Common myeloid progenitor, CD34-positive (primary cell): ENCODE results near the gene TAAR8.
A peak's percentile ranks its signal among the peaks of the same experiment; 100 is the strongest.
"Not testable (repeated sequence)": the region's sequence is repeated elsewhere in the genome, so short reads cannot be mapped to it uniquely, and the experiment has no call there.

ENCODE experiments used
- CTCF ChIA-PET: fragments of 350-600 bp; sonication (Branson Sonifier 250); formaldehyde crosslinking; loops from one replicate; lab custom pipeline; 2021; ENCODE audit warnings: antibody characterized with exemption; lab: Charles Lee
- POLR2A ChIA-PET: fragments of 350-600 bp; sonication (Branson Sonifier 250); formaldehyde crosslinking; loops from one replicate; lab custom pipeline; 2021; ENCODE audit warnings: antibody characterized with exemption; lab: Charles Lee
- DNase-seq, 3 donors: peaks; one replicate each; pipeline versions ENCODE4 v3.0.0 to v3.0.0-alpha.2; 2013
- H3K27ac ChIP-seq, 2 experiments: 1 replicate in 1 of 2; 2 replicates in 1 of 2; pipeline ENCODE4 v1.7.0; 2013; ENCODE audit warnings: inconsistent platforms in 2 of 2, low read length in 2 of 2, mild to moderate bottlenecking in 2 of 2, low read depth in 1 of 2, moderate library complexity in 1 of 2; ENCODE audit not compliant: severe bottlenecking in 2 of 2, insufficient read depth in 1 of 2, poor library complexity in 1 of 2
- H3K27me3 ChIP-seq, 5 experiments: replicated peaks in 2 of 5; 1 replicate in 3 of 5; 2 replicates in 2 of 5; pipeline versions ENCODE4 v1.6.1 to v1.7.0; 2013; ENCODE audit warnings: low read length in 4 of 5, mild to moderate bottlenecking in 2 of 5, moderate library complexity in 2 of 5, inconsistent platforms in 1 of 5; ENCODE audit not compliant: insufficient read depth in 5 of 5, control insufficient read depth in 4 of 5
- H3K36me3 ChIP-seq, 4 experiments: 1 replicate in 2 of 4; 2 replicates in 2 of 4; pipeline versions ENCODE4 v1.6.1 to v1.7.0; 2013; ENCODE audit warnings: low read length in 3 of 4, control low read depth in 1 of 4, mild to moderate bottlenecking in 1 of 4; ENCODE audit not compliant: control insufficient read depth in 4 of 4, insufficient read depth in 4 of 4
- H3K4me1 ChIP-seq, 4 experiments: 1 replicate in 3 of 4; 2 replicates in 1 of 4; pipeline versions ENCODE4 v1.6.1 to v1.7.1; 2013; ENCODE audit warnings: low read length in 3 of 4, mild to moderate bottlenecking in 3 of 4, control low read depth in 1 of 4, inconsistent platforms in 1 of 4, moderate library complexity in 1 of 4; ENCODE audit not compliant: control insufficient read depth in 4 of 4, insufficient read depth in 4 of 4; ENCODE audit errors: control extremely low read depth in 1 of 4
- H3K4me3 ChIP-seq, 7 experiments: 1 replicate in 4 of 7; 2 replicates in 3 of 7; pipeline versions ENCODE4 v1.5.1 to v1.7.0; 2013; ENCODE audit warnings: mild to moderate bottlenecking in 7 of 7, low read length in 6 of 7, moderate library complexity in 6 of 7, inconsistent platforms in 2 of 7, low read depth in 2 of 7, control low read depth in 1 of 7; ENCODE audit not compliant: insufficient read depth in 4 of 7, control insufficient read depth in 1 of 7; ENCODE audit errors: extremely low read depth in 1 of 7
- H3K9me3 ChIP-seq, 5 experiments: 1 replicate in 4 of 5; 2 replicates in 1 of 5; pipeline versions ENCODE4 v1.6.1 to v1.7.1; 2013; ENCODE audit warnings: low read length in 4 of 5, mild to moderate bottlenecking in 2 of 5, inconsistent platforms in 1 of 5, low read depth in 1 of 5, moderate library complexity in 1 of 5; ENCODE audit not compliant: control insufficient read depth in 4 of 5, insufficient read depth in 2 of 5; ENCODE audit errors: control extremely low read depth in 1 of 5
- WGBS: methylation state at CpG from one replicate; pipeline ENCODE4 v1.1.5; 2013; ENCODE audit not compliant: insufficient coverage; 5-methylcytosine and 5-hydroxymethylcytosine counted together

The TAAR8 gene

DNA sequence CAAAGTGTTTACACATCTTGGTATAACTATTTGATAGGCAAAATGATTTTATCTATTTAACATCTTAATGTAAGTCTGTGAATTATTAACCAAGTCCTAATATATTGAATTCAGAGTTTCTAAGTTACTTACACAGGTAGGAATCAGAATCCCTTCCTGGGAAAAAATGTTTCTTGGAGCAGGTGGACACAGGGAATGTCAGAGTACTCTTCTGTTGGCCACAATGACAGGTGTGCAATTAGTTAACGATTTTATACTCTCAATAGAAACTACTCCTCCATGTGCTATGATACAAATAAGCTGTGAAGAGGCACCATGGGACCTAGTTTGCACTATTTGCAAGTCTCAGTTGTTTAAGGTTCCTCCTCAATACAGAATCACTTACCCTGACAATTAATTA is 37.9 kb downstream of the TAAR8 start:
- Histone ChIP-seq H3K27ac (no peak overlapping the region), H3K9me3 (no peaks in the 10 kb centered on the region), H3K4me1 (peaks cover 0 to 2% (median 0%) of the 10 kb centered on the region in 4 experiments), H3K27me3 (no peaks in the 10 kb centered on the region), H3K4me3 (no peak overlapping the region), H3K36me3 (no peaks in the 10 kb centered on the region)
- whole genome bisulfite sequencing, result 100% methylated on average over 1 of the region's 1 CpG
- CTCF ChIA-PET, result no interaction called here
- POLR2A ChIA-PET, result no interaction called here
- no peak for DNase-seq

- no peaks in the 10 kb centered on the region for H3K27me3 ChIP-seq
- H3K4me3 ChIP-seq, result no peak overlapping the region
- peak in 2 of 3 donors; percentile 22 to 50 for DNase-seq
- H3K36me3 ChIP-seq, result no peaks in the 10 kb centered on the region
- 30% methylated on average over 2 of the region's 2 CpGs for WGBS
- ChIA-PET CTCF (no interaction called here), POLR2A (no interaction called here)
- no peak overlapping the region for H3K27ac ChIP-seq
- H3K9me3 ChIP-seq, result no peaks in the 10 kb centered on the region
- H3K4me1 ChIP-seq, result peaks cover 0 to 2% (median 0%) of the 10 kb centered on the region in 4 experiments
These were observed 40.4 kb downstream of the TAAR8 start for GRCh38 chr6:132592855-132593254.

DNA sequence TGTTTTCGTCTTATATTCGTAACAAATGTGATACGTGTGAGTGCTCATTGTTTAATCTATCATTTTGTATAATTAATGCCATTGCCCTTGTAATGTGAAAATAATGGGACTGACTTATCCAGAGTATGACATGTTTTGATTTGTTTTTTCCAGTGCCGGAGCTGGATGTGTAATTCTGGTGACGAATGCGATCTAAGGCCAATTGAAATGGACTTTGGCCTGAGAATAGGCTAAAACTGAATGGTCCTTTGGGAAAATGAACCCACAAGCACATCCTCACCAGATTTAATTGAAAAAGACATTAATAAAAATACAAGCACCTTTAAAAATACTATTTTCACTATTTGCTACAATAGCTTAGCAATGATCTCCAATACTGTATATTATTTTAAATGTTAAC is 43.7 kb downstream of the TAAR8 start:
- Histone ChIP-seq H3K4me1 (peaks cover 0 to 2% (median 0%) of the 10 kb centered on the region in 4 experiments), H3K36me3 (no peaks in the 10 kb centered on the region), H3K9me3 (peaks cover 0 to 3% (median 0%) of the 10 kb centered on the region in 5 experiments), H3K4me3 (no peak overlapping the region), H3K27me3 (no peaks in the 10 kb centered on the region), H3K27ac (no peak overlapping the region)
- POLR2A ChIA-PET, result no interaction called here
- DNase-seq, result no peak
- WGBS, result 95% methylated on average over 3 of the region's 6 CpGs
- CTCF ChIA-PET, result interaction anchor here (0.8 kb wide), 1 partner anchor 22 kb away, joined by 4 read pairs; no protein-coding TSS in a partner anchor

DNA sequence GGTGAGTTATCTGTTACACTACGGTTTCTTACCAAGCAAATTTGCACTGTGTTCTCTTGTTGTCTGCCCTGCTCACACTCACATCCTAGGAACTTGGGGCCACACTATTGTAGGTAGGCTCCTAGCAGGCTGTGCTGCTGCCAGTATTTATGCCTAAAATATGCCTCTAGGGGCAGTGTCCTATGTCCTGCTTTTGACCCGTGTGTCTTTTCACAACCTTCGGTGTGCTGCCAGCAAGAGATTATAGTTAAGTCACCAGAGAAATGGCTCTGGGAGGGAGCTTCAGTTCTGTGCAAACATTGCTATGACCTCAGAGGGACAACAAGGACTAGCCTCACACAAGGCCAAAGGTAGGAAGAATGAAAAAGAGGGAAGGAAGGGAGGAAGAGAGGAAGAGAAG is 46.0 kb downstream of the TAAR8 start:
- H3K36me3 ChIP-seq, result no peaks in the 10 kb centered on the region
- no peak overlapping the region for H3K4me3 ChIP-seq
- WGBS, result 67% methylated on average over 1 of the region's 3 CpGs
- H3K9me3 ChIP-seq, result peaks cover 0 to 3% (median 0%) of the 10 kb centered on the region in 5 experiments
- H3K4me1 ChIP-seq, result no peaks in the 10 kb centered on the region
- peak in 2 of 3 donors; percentile 10 to 13 for DNase-seq
- ChIA-PET CTCF (no interaction called here), POLR2A (no interaction called here)
- no peak overlapping the region for H3K27ac ChIP-seq
- H3K27me3 ChIP-seq, result no peaks in the 10 kb centered on the region

- H3K9me3 ChIP-seq, POLR2A ChIA-PET, CTCF ChIA-PET, H3K27ac ChIP-seq, H3K27me3 ChIP-seq, H3K4me1 ChIP-seq, DNase-seq, H3K4me3 ChIP-seq, H3K36me3 ChIP-seq: not testable (repeated sequence)
These were observed 48.4 kb downstream of the TAAR8 start for GRCh38 chr6:132600900-132601299.
